Psoas muscle (tissue), 8 donors: Measurements from ENCODE around the gene SEC24D. TPM values are rescaled to one million over a fixed set of nuclear protein-coding genes. Genes with fewer than 3 reads are reported as not detected.
A peak's percentile ranks its signal among the peaks of the same experiment; 100 is the strongest.

ENCODE experiments used
- ATAC-seq, 4 donors: fragments of 200-7000 bp; cut with Tn5 transposase; one replicate each; pipeline ENCODE4 v1.9.1; 2020; ENCODE audit warnings: moderate library complexity in 3 of 4, mild to moderate bottlenecking in 2 of 4
- DNase-seq, 2 donors: peaks; one replicate each; pipeline ENCODE4 v3.0.0-alpha.2; 2020
- H3K27ac ChIP-seq: fragments of 200-600 bp; one replicate; pipeline ENCODE4 v1.8.0; 2022
- H3K27me3 ChIP-seq, 3 donors: fragments of 200-600 bp in 1 of 3; one replicate each; pipeline versions ENCODE4 v1.6.1 to v1.8.0; 2013 to 2022; ENCODE audit warnings: low read length in 2 of 3, mild to moderate bottlenecking in 2 of 3, moderate library complexity in 1 of 3; ENCODE audit not compliant: insufficient read depth in 3 of 3
- H3K36me3 ChIP-seq, 2 donors: fragments of 200-600 bp in 1 of 2; one replicate each; pipeline versions ENCODE4 v1.6.1 to v1.8.0; 2013 to 2022; ENCODE audit warnings: low read depth in 1 of 2, mild to moderate bottlenecking in 1 of 2, moderate library complexity in 1 of 2; ENCODE audit not compliant: insufficient read depth in 1 of 2
- H3K4me1 ChIP-seq: fragments of 200-600 bp; one replicate; pipeline ENCODE4 v1.8.0; 2022
- H3K4me3 ChIP-seq: fragments of 200-600 bp; one replicate; pipeline ENCODE4 v1.8.0; 2022; ENCODE audit warnings: mild to moderate bottlenecking
- H3K9me3 ChIP-seq: fragments of 200-600 bp; one replicate; pipeline ENCODE4 v1.8.0; 2022
- WGBS, 3 donors: extraction: QIAGEN DNeasy Blood & Tissue Kit; methylation state at CpG; one replicate each; pipeline versions ENCODE4 v1.1.6 to v1.1.7; 2013; 5-methylcytosine and 5-hydroxymethylcytosine counted together
- intact Hi-C, 2 donors: fragments of 100-400 bp; cut with DNase I; formaldehyde crosslinking; loops; one replicate each; pipeline versions ENCODE4 v1.11.0 to v1.14.2; 2022
- polyA plus RNA-seq, 3 donors: library from polyadenylated mRNA; stranded (reverse); fragments of 200-250 nt; gene quantifications; one replicate each; pipeline ENCODE4 v1.2.3, GENCODE V29; 2013
- total RNA-seq, 4 donors: library from RNA; stranded (reverse); fragmentation: NEBNext Ultra II Directional in 2 of 4; extraction: Animal tissue kit (Norgen Biotek cat#: 25700) in 2 of 4; gene quantifications; one replicate each; pipeline versions ENCODE4 v1.2.1 to v1.2.4, GENCODE V29; 2021 to 2023
- TF ChIP-seq, protein P1 (sequence below): fragments of 200-600 bp; IDR thresholded peaks from one replicate; pipeline ENCODE4 v1.8.0; 2022; ENCODE audit warnings: antibody characterized with exemption
- donor health status: healthy with polysubstance abuse.
- donor health status: DM: no; HTN: no; CAD: no; lungs with moderate emphysema.
- donor health status: Bipolar disorder and iron deficiency.
- donor health status: healthy.
- donor health status: DM: yes; HTN: yes; CAD: no.
- donor health status: DM: no; HTN: no; CAD: no.
- donor health status: DM: no; HTN: no; CAD: no.
- donor health status: DM: yes; HTN: yes; CAD: no.

SEC24D gene
- total and polyA plus RNA-seq, 7 donors: 2.4 to 13.7 (median 5.9) TPM

DNA sequence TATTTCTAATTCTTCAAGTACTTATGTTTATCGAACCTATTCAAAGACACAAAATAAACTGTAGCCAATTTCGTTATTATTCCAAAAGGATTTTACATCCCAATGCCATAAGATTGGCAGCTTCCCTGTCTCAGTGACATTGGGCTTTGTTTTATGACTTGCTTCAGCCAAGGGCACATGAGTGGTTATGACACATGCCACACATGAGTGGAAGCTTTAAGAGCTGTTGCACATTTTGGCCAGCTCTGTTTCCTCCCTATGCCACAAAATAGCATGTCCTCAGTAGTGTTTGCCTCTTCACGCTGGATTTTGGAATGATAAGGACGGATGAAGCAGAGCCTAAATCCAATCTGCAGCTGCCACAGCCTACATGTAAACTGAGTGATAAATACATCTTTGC lies 21.9 kb downstream of the SEC24D start:
- no peaks in the 10 kb centered on the region for H3K27me3 ChIP-seq
- peak in 3 of 4 donors; percentile 59 to 69 (median 68) for ATAC-seq
- H3K4me3 ChIP-seq: no peak overlapping the region
- peaks cover 13% of the 10 kb centered on the region for H3K4me1 ChIP-seq
- TF ChIP-seq, protein P1, sequence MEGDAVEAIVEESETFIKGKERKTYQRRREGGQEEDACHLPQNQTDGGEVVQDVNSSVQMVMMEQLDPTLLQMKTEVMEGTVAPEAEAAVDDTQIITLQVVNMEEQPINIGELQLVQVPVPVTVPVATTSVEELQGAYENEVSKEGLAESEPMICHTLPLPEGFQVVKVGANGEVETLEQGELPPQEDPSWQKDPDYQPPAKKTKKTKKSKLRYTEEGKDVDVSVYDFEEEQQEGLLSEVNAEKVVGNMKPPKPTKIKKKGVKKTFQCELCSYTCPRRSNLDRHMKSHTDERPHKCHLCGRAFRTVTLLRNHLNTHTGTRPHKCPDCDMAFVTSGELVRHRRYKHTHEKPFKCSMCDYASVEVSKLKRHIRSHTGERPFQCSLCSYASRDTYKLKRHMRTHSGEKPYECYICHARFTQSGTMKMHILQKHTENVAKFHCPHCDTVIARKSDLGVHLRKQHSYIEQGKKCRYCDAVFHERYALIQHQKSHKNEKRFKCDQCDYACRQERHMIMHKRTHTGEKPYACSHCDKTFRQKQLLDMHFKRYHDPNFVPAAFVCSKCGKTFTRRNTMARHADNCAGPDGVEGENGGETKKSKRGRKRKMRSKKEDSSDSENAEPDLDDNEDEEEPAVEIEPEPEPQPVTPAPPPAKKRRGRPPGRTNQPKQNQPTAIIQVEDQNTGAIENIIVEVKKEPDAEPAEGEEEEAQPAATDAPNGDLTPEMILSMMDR: no peak
- H3K9me3 ChIP-seq: no peaks in the 10 kb centered on the region
- no peak overlapping the region for H3K27ac ChIP-seq
- WGBS, 3 donors: 72 to 82% (median 79%) methylated on average over 4 of the region's 4 CpGs
- no peak for DNase-seq
- H3K36me3 ChIP-seq: peaks cover 9 to 72% of the 10 kb centered on the region in 2 donors
- intact Hi-C loops: no loop called here

DNA sequence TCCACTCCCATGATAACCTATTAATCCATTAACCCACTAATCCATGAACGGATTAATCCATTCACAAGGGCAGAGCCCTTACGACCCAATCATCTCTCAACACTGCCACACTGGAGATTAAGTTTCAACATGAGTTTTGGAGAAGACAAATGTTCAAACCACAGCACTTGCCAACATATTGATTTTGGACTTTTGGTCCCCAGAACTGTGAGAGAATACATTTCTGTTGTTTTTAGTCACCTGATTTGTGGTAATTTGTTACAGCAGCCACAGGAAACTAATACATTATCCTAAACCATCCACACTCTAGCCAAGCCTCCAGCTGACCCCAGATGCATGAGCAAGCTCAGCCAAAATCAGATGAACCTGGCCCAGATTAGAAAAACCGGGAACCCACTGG lies 22.4 kb downstream of the SEC24D start:
- Histone ChIP-seq H3K4me1 (peaks cover 13% of the 10 kb centered on the region), H3K27me3 (no peaks in the 10 kb centered on the region), H3K36me3 (peaks cover 9 to 77% of the 10 kb centered on the region in 2 donors), H3K9me3 (no peaks in the 10 kb centered on the region), H3K27ac (no peak overlapping the region), H3K4me3 (no peak overlapping the region)
- WGBS, 3 donors: 79 to 85% (median 83%) methylated on average over 3 of the region's 3 CpGs
- TF ChIP-seq, protein P1: no peak
- ATAC-seq: no peak
- intact Hi-C loops: no loop called here
- no peak for DNase-seq

DNA sequence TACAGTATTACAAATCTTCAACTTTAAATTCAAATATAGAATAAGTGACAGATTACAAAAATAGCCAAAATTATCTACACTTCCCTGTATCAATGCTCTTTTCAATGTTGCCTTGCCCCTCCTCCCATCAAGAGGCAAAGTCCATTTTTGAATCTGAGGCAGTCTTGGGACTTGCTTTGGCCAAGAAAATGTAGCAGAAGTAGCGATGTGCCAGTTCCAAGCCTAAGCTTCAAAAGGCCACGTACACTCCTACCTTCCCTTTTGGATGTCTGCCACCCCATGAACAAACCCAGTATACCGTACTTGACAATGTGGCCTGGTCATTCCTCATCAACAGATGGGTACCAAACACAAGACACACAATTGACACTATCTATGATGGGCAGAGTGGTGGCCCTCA lies 24.1 kb downstream of the SEC24D start:
- Histone ChIP-seq H3K4me3 (no peak overlapping the region), H3K27me3 (no peaks in the 10 kb centered on the region), H3K4me1 (peaks cover 13% of the 10 kb centered on the region), H3K27ac (peak overlapping the region; percentile 49), H3K9me3 (no peaks in the 10 kb centered on the region), H3K36me3 (peaks cover 9 to 91% of the 10 kb centered on the region in 2 donors)
- ATAC-seq (no peak), DNase-seq (no peak)
- 71 to 82% (median 75%) methylated on average over 3 of the region's 3 CpGs for whole genome bisulfite sequencing, 3 donors
- intact Hi-C loops: no loop called here
- TF ChIP-seq, protein P1: no peak

DNA sequence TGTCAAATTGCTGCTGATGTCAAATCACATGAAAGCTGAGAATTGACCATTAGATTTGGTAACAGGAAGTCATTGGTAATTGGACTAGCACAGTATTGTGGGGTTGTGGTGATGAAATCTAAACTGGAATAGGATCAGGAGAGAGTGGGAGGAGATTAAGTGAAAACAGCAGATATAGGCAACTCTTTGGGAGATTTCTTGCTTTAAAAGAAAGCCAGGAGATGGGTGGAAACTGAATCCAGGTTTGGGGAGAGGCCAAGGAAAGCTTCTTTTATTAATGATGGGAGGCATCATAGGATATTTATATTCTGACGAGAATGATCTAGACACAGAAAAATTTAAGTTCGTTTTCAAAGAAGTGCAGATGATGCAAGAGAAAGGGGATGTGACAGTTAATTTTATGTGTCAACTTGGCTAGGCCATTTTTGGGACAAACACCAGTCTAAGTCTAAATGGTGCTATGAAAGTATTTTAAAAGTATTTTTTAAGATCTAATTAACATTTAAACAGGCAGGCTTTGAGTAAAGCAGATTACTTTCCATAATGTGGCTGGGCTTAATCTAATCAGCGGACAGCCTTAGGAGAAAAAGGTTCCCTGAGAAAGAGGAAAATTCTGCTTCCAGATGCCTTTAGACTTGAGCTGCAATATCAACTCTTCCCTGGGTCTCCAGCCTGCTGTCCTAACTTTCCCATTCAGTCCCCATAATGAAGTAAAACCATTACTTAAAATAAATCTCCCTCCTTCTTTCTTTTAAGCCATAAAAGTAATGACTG lies 24.7 kb downstream of the SEC24D start:
- H3K27ac ChIP-seq: peak overlapping the region; percentile 56
- 44 to 79% (median 53%) methylated on average over 3 of the region's 3 CpGs for WGBS, 3 donors
- H3K36me3 ChIP-seq: peaks cover 9 to 92% of the 10 kb centered on the region in 2 donors
- TF ChIP-seq, protein P1: no peak
- H3K27me3 ChIP-seq: no peaks in the 10 kb centered on the region
- ATAC-seq (peak; percentile 57 to 65 (median 62)), DNase-seq (no peak)
- intact Hi-C loops: no loop called here
- peaks cover 13% of the 10 kb centered on the region for H3K4me1 ChIP-seq
- H3K4me3 ChIP-seq: no peak overlapping the region
- no peaks in the 10 kb centered on the region for H3K9me3 ChIP-seq
